GM23338 (cell line): ENCODE data around the gene CYSTM1. TPM values are rescaled to one million over a fixed set of nuclear protein-coding genes. Genes with fewer than 3 reads are reported as not detected.

Source experiments
- ATAC-seq: fragments of 200-7000 bp; cut with Tn5 transposase; 3 replicates; pipeline ENCODE4 v1.9.1; 2020
- DNase-seq: peaks from one replicate; pipeline ENCODE4 v3.0.0-alpha.2; 2015; ENCODE audit warnings: low spot score
- H2AFZ ChIP-seq: fragments of 200-600 bp; sonication (generic); 2 replicates; pipeline ENCODE4 v1.8.0; 2016; ENCODE audit warnings: antibody characterized with exemption, mild to moderate bottlenecking, moderate library complexity
- H3F3A ChIP-seq: fragments of 200-600 bp; sonication (generic); replicated peaks from 2 replicates; pipeline ENCODE4 v1.8.0; 2017; ENCODE audit warnings: antibody characterized with exemption, mixed run types, low read depth
- H3K27ac ChIP-seq: fragments of 200-600 bp; sonication (generic); 2 replicates; pipeline ENCODE4 v1.6.1; 2016; ENCODE audit warnings: low read depth
- H3K27me3 ChIP-seq: fragments of 200-600 bp; sonication (generic); 2 replicates; pipeline ENCODE4 v1.8.0; 2016; ENCODE audit warnings: mild to moderate bottlenecking, mixed run types, moderate library complexity; ENCODE audit not compliant: insufficient read depth
- H3K36me3 ChIP-seq: fragments of 200-600 bp; sonication (generic); 2 replicates; pipeline ENCODE4 v1.8.0; 2016; ENCODE audit warnings: mild to moderate bottlenecking; ENCODE audit not compliant: insufficient read depth
- H3K4me1 ChIP-seq: fragments of 200-600 bp; sonication (generic); 2 replicates; pipeline ENCODE4 v1.8.0; 2016; ENCODE audit warnings: mild to moderate bottlenecking, moderate library complexity; ENCODE audit not compliant: insufficient read depth
- H3K4me2 ChIP-seq: fragments of 200-600 bp; sonication (generic); 2 replicates; pipeline ENCODE4 v1.7.1; 2017; ENCODE audit warnings: mixed run types
- H3K4me3 ChIP-seq: fragments of 200-600 bp; sonication (generic); 2 replicates; pipeline ENCODE4 v1.6.1; 2016; ENCODE audit warnings: mixed run types
- H3K79me2 ChIP-seq: fragments of 200-600 bp; sonication (generic); replicated peaks from 2 replicates; pipeline ENCODE4 v1.8.0; 2017; ENCODE audit warnings: mild to moderate bottlenecking; ENCODE audit not compliant: insufficient read depth
- H3K9me2 ChIP-seq: fragments of 200-600 bp; sonication (generic); 2 replicates; pipeline ENCODE4 v1.8.0; 2017; ENCODE audit not compliant: insufficient read depth
- H4K20me1 ChIP-seq: fragments of 200-600 bp; sonication (generic); replicated peaks from 2 replicates; pipeline ENCODE4 v1.8.0; 2017; ENCODE audit warnings: mild to moderate bottlenecking; ENCODE audit not compliant: insufficient read depth
- H3K27ac Mint-ChIP-seq: 2 replicates; pipeline ENCODE4 v1.8.0; 2020; ENCODE audit warnings: inconsistent platforms, mild to moderate bottlenecking, moderate library complexity, mixed read lengths
- H3K27me3 Mint-ChIP-seq: 3 replicates; pipeline ENCODE4 v1.8.0; 2022; ENCODE audit warnings: low read depth, mild to moderate bottlenecking, moderate library complexity, mixed read lengths, inconsistent platforms; ENCODE audit not compliant: insufficient read depth, poor library complexity
- H3K36me3 Mint-ChIP-seq: 3 replicates; pipeline ENCODE4 v1.8.0; 2021; ENCODE audit warnings: low read depth, mild to moderate bottlenecking, inconsistent platforms, moderate library complexity, mixed read lengths
- H3K4me1 Mint-ChIP-seq: 3 replicates; pipeline ENCODE4 v1.8.0; 2020; ENCODE audit warnings: mild to moderate bottlenecking, inconsistent platforms, mixed read lengths
- H3K4me3 Mint-ChIP-seq: 3 replicates; pipeline ENCODE4 v1.8.0; 2021; ENCODE audit warnings: moderate library complexity, mild to moderate bottlenecking, inconsistent platforms, mixed read lengths
- H3K9me3 Mint-ChIP-seq: 3 replicates; pipeline ENCODE4 v1.8.0; 2020; ENCODE audit warnings: moderate library complexity, mild to moderate bottlenecking, inconsistent platforms, mixed read lengths
- CREB1 ChIP-seq: fragments of 250-450 bp; sonication (Bioruptor Pico); IDR thresholded peaks from 2 replicates; pipeline ENCODE4 v1.5.0; 2020; ENCODE audit warnings: low read depth, mild to moderate bottlenecking, moderate library complexity
- CTCF ChIP-seq, 2 experiments: fragments of 200-600 bp in 1 of 2; sonication (generic) in 1 of 2; conservative IDR thresholded peaks; 2 replicates each; pipeline versions ENCODE4 v1.5.1 to v1.6.1; 2016 to 2017; ENCODE audit warnings: antibody characterized with exemption in 2 of 2, low read depth in 2 of 2, mild to moderate bottlenecking in 2 of 2, moderate library complexity in 1 of 2
- EZH2 ChIP-seq: fragments of 200-600 bp; sonication (generic); IDR thresholded peaks from one replicate; pipeline ENCODE4 v1.8.0; 2017; ENCODE audit warnings: antibody characterized with exemption, mild to moderate bottlenecking, low read depth; ENCODE audit not compliant: unreplicated experiment
- EZH2phosphoT487 ChIP-seq: fragments of 200-600 bp; sonication (generic); IDR thresholded peaks from one replicate; pipeline ENCODE4 v1.8.1; 2018; ENCODE audit warnings: antibody characterized with exemption; ENCODE audit not compliant: unreplicated experiment
- NANOG ChIP-seq: IDR thresholded peaks from 2 replicates; pipeline ENCODE4 v1.6.1; 2016; ENCODE audit warnings: antibody characterized with exemption, borderline replicate concordance
- ZNF114 ChIP-seq: fragments of 250-450 bp; sonication (Bioruptor Pico); IDR thresholded peaks from 2 replicates; pipeline ENCODE4 v1.5.0; 2020; ENCODE audit warnings: mild to moderate bottlenecking, moderate library complexity
- ZNF331 ChIP-seq: fragments of 250-450 bp; sonication (Bioruptor Pico); IDR thresholded peaks from 2 replicates; pipeline ENCODE4 v1.5.0; 2020; ENCODE audit warnings: low read depth, mild to moderate bottlenecking, moderate library complexity
- ZNF462 ChIP-seq: fragments of 250-450 bp; sonication (Bioruptor Pico); IDR thresholded peaks from 2 replicates; pipeline ENCODE4 v1.5.0; 2020; ENCODE audit warnings: mild to moderate bottlenecking, moderate library complexity
- polyA plus RNA-seq: library from polyadenylated mRNA; unstranded; fragments of >200 nt; fragmentation: Nextera tagmentation; extraction: Ambion mirVana; gene quantifications from 2 replicates; pipeline ENCODE4 v1.2.1, GENCODE V29; 2016
- total RNA-seq: library from RNA; depleted of rRNA; stranded (reverse); fragments of >200 nt; shearing (Covaris generic); gene quantifications from 2 replicates; pipeline ENCODE4 v1.2.3, GENCODE V29; 2014

CYSTM1 gene
- total and polyA plus RNA-seq, 2 experiments from 2014 or later: 14.4 to 46.0 TPM

- Histone ChIP-seq H3K27ac (no peak overlapping the region), H3K4me1 (no peaks in the 10 kb centered on the region), H4K20me1 (peaks cover 17% of the 10 kb centered on the region), H3K36me3 (no peaks in the 10 kb centered on the region), H2AFZ (no peak overlapping the region), H3K4me2 (no peak overlapping the region), H3F3A (no peaks in the 10 kb centered on the region), H3K4me3 (no peak overlapping the region), H3K79me2 (peaks cover 55% of the 10 kb centered on the region), H3K9me2 (no peaks in the 10 kb centered on the region), H3K27me3 (no peaks in the 10 kb centered on the region)
- no peaks in the 10 kb centered on the region for H3K27me3 Mint-ChIP-seq
- H3K36me3 Mint-ChIP-seq: peaks cover 11% of the 10 kb centered on the region
- DNase-seq (no peak), ATAC-seq (no peak)
- no peaks in the 10 kb centered on the region for H3K9me3 Mint-ChIP-seq
- no peak overlapping the region for H3K4me3 Mint-ChIP-seq
- TF ChIP-seq EZH2: no peak
- no peak for TF ChIP-seq ZNF114 (CRISPR knock-in tag)
- no peak for TF ChIP-seq ZNF462 (CRISPR knock-in tag)
- TF ChIP-seq CREB1 (CRISPR knock-in tag): no peak
- no peak for TF ChIP-seq ZNF331
- H3K4me1 Mint-ChIP-seq: no peaks in the 10 kb centered on the region
- no peak overlapping the region for H3K27ac Mint-ChIP-seq
These were observed 107.3 kb downstream of the CYSTM1 start for GRCh38 chr5:140282266-140282665.

GRCh38 chr5:140284013-140284412, 109.0 kb downstream of the CYSTM1 start:
- H3K79me2 ChIP-seq: peaks cover 68% of the 10 kb centered on the region
- peaks cover 30% of the 10 kb centered on the region for H4K20me1 ChIP-seq
- no peak for DNase-seq
- TF ChIP-seq EZH2phosphoT487: no peak
- no peak for TF ChIP-seq EZH2
- TF ChIP-seq ZNF331: no peak
- TF ChIP-seq ZNF114 (CRISPR knock-in tag): no peak
- TF ChIP-seq CTCF (conservative IDR thresholded peaks at IDR 0.05; ENCODE audit: low read depth in 2 of 2): no peak
- TF ChIP-seq NANOG: no peak

More at GRCh38 chr5:140284013-140284412, 109.0 kb downstream of the CYSTM1 start:
- peaks cover 2% of the 10 kb centered on the region for H3K27me3 Mint-ChIP-seq
- Histone ChIP-seq H3F3A (no peaks in the 10 kb centered on the region), H3K36me3 (no peaks in the 10 kb centered on the region), H3K4me3 (no peak overlapping the region), H3K4me1 (no peaks in the 10 kb centered on the region), H3K27me3 (no peaks in the 10 kb centered on the region), H3K27ac (no peak overlapping the region), H3K9me2 (no peaks in the 10 kb centered on the region), H2AFZ (no peak overlapping the region), H3K4me2 (no peak overlapping the region)
- H3K4me1 Mint-ChIP-seq: no peaks in the 10 kb centered on the region
- no peaks in the 10 kb centered on the region for H3K9me3 Mint-ChIP-seq
- H3K36me3 Mint-ChIP-seq: no peaks in the 10 kb centered on the region
- H3K27ac Mint-ChIP-seq: no peak overlapping the region
- H3K4me3 Mint-ChIP-seq: no peak overlapping the region
- ATAC-seq: no peak
